ENCODE results near the gene POLR2L.

POLR2L gene

DNA sequence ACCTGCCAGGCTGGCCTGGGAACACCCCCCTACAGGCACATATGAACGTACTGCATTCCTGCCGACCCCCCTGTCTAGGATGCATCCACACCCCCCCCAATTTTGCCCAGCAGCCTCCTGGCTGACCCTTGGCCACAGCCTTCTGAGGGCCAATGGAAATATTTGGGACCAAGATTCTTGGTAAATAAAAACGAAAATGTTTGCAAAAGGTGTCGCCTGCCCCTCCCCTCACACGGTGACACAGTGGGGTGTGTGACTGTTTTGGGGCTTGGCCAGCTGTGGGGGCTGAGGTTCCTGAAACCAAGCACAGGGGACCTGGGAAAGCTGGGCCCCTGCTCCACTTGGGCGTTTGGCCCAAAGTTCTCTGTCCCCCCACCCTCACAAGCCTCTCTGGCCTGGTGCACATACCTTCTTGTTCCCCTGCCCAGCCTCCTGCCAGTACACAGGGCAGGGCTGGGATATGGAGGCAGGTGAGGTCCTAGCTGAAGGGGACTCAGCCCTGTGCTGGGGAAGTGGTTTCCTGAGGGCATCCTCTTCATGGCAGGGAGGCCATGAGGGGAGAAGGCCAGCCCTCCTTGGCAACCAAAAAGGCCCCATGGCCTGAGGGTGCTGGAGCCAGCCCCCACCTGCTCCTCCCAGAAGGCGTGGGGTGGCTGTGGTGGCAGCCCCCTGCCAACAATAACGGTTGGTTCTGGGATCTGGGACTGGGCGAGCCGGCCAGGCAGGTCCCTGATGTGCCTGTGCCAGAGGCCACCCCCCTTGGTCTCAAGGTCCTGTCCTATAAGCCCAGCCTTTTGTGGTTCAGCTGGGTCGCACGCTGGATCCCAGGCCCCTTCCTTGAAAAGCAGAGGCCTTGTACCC lies 16.7 kb downstream of the POLR2L start (continued):
- TF ChIP-seq, protein P1, sequence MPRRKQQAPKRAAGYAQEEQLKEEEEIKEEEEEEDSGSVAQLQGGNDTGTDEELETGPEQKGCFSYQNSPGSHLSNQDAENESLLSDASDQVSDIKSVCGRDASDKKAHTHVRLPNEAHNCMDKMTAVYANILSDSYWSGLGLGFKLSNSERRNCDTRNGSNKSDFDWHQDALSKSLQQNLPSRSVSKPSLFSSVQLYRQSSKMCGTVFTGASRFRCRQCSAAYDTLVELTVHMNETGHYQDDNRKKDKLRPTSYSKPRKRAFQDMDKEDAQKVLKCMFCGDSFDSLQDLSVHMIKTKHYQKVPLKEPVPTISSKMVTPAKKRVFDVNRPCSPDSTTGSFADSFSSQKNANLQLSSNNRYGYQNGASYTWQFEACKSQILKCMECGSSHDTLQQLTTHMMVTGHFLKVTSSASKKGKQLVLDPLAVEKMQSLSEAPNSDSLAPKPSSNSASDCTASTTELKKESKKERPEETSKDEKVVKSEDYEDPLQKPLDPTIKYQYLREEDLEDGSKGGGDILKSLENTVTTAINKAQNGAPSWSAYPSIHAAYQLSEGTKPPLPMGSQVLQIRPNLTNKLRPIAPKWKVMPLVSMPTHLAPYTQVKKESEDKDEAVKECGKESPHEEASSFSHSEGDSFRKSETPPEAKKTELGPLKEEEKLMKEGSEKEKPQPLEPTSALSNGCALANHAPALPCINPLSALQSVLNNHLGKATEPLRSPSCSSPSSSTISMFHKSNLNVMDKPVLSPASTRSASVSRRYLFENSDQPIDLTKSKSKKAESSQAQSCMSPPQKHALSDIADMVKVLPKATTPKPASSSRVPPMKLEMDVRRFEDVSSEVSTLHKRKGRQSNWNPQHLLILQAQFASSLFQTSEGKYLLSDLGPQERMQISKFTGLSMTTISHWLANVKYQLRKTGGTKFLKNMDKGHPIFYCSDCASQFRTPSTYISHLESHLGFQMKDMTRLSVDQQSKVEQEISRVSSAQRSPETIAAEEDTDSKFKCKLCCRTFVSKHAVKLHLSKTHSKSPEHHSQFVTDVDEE (CRISPR knock-in tag; IDR thresholded peaks at IDR 0.05): no peak
- TF ChIP-seq ARNTL (CRISPR knock-in tag; IDR thresholded peaks at IDR 0.05; ENCODE audit: borderline replicate concordance, low read depth): no peak
- TF ChIP-seq ZFP3 (CRISPR knock-in tag; IDR thresholded peaks at IDR 0.05): no peak
- no peak for TF ChIP-seq TOX (CRISPR knock-in tag; IDR thresholded peaks at IDR 0.05; ENCODE audit: borderline replicate concordance)
- TF ChIP-seq ZFP30 (CRISPR knock-in tag; IDR thresholded peaks at IDR 0.05): no peak
- no peak for TF ChIP-seq PPARA (CRISPR knock-in tag; IDR thresholded peaks at IDR 0.05; ENCODE audit: borderline replicate concordance)
- TF ChIP-seq OSR1 (CRISPR knock-in tag; IDR thresholded peaks at IDR 0.05): no peak
- no peak for TF ChIP-seq ZNF565 (CRISPR knock-in tag; conservative IDR thresholded peaks at IDR 0.05; ENCODE audit: low read depth)
- TF ChIP-seq CSDC2 (CRISPR knock-in tag; IDR thresholded peaks at IDR 0.05): no peak
- TF ChIP-seq RARB (CRISPR knock-in tag; IDR thresholded peaks at IDR 0.05): no peak
- TF ChIP-seq, protein P2, sequence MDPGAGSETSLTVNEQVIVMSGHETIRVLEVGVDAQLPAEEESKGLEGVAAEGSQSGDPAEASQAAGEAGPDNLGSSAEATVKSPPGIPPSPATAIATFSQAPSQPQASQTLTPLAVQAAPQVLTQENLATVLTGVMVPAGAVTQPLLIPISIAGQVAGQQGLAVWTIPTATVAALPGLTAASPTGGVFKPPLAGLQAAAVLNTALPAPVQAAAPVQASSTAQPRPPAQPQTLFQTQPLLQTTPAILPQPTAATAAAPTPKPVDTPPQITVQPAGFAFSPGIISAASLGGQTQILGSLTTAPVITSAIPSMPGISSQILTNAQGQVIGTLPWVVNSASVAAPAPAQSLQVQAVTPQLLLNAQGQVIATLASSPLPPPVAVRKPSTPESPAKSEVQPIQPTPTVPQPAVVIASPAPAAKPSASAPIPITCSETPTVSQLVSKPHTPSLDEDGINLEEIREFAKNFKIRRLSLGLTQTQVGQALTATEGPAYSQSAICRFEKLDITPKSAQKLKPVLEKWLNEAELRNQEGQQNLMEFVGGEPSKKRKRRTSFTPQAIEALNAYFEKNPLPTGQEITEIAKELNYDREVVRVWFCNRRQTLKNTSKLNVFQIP (CRISPR knock-in tag; IDR thresholded peaks at IDR 0.05; ENCODE audit: borderline replicate concordance, low read depth): no peak

DNA sequence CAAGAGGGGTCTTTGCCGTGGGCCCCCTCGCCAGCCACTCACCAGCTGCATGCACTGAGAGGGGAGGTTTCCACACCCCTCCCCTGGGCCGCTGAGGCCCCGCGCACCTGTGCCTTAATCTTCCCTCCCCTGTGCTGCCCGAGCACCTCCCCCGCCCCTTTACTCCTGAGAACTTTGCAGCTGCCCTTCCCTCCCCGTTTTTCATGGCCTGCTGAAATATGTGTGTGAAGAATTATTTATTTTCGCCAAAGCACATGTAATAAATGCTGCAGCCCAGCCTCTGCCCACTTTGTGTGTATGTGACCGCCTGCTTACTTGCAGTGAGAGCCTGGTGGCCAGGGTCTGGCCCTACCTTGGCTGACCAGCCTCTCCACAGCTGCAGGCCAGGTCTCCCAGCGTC lies 17.4 kb downstream of the POLR2L start:
- ATAC-seq: no peak
- no peak for TF ChIP-seq OSR1 (CRISPR knock-in tag; IDR thresholded peaks at IDR 0.05)
- TF ChIP-seq SNAI2 (CRISPR knock-in tag; IDR thresholded peaks at IDR 0.05): no peak

DNA sequence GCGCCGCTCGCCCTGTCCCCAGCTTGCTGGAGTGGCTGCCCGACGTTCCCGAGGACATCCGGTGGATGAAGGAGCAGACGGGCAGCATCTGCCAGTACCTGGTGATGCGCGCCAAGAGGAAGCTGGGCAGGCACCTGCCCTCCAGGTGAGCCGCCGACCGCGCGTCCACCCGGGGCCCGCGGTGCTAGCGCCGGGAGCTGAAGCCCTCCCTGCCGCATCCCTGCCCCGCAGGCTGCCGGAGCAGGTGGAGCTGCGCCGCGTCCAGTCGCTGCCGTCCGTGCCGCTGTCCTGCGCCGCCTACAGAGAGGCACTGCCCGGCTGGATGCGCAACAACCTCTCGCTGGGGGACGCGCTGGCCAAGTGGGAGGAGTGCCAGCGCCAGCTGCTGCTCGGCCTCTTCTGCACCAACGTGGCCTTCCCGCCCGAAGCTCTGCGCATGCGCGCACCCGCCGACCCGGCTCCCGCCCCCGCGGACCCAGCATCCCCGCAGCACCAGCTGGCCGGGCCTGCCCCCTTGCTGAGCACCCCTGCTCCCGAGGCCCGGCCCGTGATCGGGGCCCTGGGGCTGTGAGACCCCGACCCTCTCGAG lies 17.9 kb downstream of the POLR2L start:
- TF ChIP-seq ESRRG (CRISPR knock-in tag; IDR thresholded peaks at IDR 0.05) (no peak), TCF4 (CRISPR knock-in tag; IDR thresholded peaks at IDR 0.05; ENCODE audit: borderline replicate concordance) (no peak)
- TF ChIP-seq, protein P3, sequence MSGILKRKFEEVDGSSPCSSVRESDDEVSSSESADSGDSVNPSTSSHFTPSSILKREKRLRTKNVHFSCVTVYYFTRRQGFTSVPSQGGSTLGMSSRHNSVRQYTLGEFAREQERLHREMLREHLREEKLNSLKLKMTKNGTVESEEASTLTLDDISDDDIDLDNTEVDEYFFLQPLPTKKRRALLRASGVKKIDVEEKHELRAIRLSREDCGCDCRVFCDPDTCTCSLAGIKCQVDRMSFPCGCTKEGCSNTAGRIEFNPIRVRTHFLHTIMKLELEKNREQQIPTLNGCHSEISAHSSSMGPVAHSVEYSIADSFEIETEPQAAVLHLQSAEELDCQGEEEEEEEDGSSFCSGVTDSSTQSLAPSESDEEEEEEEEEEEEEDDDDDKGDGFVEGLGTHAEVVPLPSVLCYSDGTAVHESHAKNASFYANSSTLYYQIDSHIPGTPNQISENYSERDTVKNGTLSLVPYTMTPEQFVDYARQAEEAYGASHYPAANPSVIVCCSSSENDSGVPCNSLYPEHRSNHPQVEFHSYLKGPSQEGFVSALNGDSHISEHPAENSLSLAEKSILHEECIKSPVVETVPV (CRISPR knock-in tag; IDR thresholded peaks at IDR 0.05): no peak
- TF ChIP-seq, protein P4, sequence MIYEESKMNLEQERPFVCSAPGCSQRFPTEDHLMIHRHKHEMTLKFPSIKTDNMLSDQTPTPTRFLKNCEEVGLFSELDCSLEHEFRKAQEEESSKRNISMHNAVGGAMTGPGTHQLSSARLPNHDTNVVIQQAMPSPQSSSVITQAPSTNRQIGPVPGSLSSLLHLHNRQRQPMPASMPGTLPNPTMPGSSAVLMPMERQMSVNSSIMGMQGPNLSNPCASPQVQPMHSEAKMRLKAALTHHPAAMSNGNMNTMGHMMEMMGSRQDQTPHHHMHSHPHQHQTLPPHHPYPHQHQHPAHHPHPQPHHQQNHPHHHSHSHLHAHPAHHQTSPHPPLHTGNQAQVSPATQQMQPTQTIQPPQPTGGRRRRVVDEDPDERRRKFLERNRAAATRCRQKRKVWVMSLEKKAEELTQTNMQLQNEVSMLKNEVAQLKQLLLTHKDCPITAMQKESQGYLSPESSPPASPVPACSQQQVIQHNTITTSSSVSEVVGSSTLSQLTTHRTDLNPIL (CRISPR knock-in tag; IDR thresholded peaks at IDR 0.05; ENCODE audit: low read depth): no peak
- ATAC-seq: no peak

DNA sequence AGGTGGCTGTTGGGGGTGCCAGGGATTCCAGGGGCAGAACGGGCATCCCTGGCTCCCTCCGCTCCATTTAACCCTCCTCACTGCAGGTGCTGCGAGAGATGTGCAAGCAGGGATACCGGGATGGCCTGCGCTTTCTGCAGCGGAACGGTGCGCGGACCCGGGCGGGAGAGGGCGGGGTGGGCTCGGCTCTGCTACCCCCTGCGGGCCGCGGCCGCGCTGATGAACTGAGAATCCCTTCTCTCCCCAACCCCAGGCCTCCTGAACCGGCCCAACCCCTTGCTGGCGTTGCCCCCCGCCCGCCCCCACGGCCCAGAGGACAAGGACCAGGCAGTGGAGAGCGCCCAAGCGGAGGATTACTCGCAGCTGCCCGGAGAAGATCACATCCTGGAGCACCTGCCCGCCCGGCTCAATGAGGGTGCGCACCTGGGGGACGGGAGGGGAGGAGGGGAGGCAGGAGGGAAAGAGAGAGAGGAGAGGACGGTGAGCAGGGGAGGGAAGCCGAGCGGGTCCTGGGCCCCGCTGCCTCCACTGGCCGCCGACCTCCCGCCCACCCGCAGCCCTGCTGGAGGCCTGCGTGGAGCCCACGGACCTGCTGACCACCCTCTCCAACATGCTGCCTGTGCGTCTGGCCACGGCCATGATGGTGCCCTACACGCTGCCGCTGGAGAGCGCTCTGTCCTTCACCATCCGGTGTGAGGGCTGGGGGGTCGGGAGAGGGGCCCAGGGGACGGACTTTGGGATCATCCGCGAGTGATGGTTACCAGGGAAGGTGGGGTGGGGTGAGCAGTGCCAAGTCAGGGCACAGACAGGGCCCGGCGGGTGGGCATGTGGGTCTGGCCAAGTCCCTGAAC lies 18.7 kb downstream of the POLR2L start:
- TF ChIP-seq, protein P2 (CRISPR knock-in tag; IDR thresholded peaks at IDR 0.05; ENCODE audit: borderline replicate concordance, low read depth): no peak
- TF ChIP-seq ARNTL (CRISPR knock-in tag; IDR thresholded peaks at IDR 0.05; ENCODE audit: borderline replicate concordance, low read depth) (no peak), OSR1 (CRISPR knock-in tag; IDR thresholded peaks at IDR 0.05) (no peak), SNAI2 (CRISPR knock-in tag; IDR thresholded peaks at IDR 0.05) (no peak), TOX (CRISPR knock-in tag; IDR thresholded peaks at IDR 0.05; ENCODE audit: borderline replicate concordance) (no peak), ZNF8 (CRISPR knock-in tag; IDR thresholded peaks at IDR 0.05) (no peak), PPARA (CRISPR knock-in tag; IDR thresholded peaks at IDR 0.05; ENCODE audit: borderline replicate concordance) (no peak), GLIS3 (CRISPR knock-in tag; IDR thresholded peaks at IDR 0.05) (no peak), RARB (CRISPR knock-in tag; IDR thresholded peaks at IDR 0.05) (no peak), ZFP30 (CRISPR knock-in tag; IDR thresholded peaks at IDR 0.05) (no peak)
- TF ChIP-seq, protein P3 (CRISPR knock-in tag; IDR thresholded peaks at IDR 0.05): no peak
- TF ChIP-seq, protein P4 (CRISPR knock-in tag; IDR thresholded peaks at IDR 0.05; ENCODE audit: low read depth): no peak
- no peak for ATAC-seq

Data from SK-N-SH treated with all-trans-retinoic acid at 6 μM for 48 hours (cell line).